SK-N-SH (cell line): ENCODE measurements around the gene ALDH3B1. TPM values are rescaled to one million over a fixed set of nuclear protein-coding genes. Genes with fewer than 3 reads are reported as not detected.
A peak's percentile ranks its signal among the peaks of the same experiment; 100 is the strongest.

Source experiments
- CTCF ChIA-PET: fragments of 300-600, 350-600 bp; formaldehyde crosslinking; extraction: SDS; loops from one replicate; lab custom pipeline; 2021; lab: Yijun Ruan, JAX
- POLR2A ChIA-PET: fragments of 350-600 bp; sonication (Branson Sonifier 250); formaldehyde crosslinking; extraction: SDS; loops from one replicate; lab custom pipeline; 2020; ENCODE audit warnings: antibody characterized with exemption, inconsistent platforms; lab: Yijun Ruan, JAX
- DNase-seq: peaks from one replicate; pipeline ENCODE4 v3.0.0; 2012
- H2AFZ ChIP-seq: fragments of 200-600 bp; sonication (generic); 2 replicates; pipeline ENCODE4 v1.8.1; 2016; ENCODE audit warnings: antibody characterized with exemption, mild to moderate bottlenecking, low read depth
- H3F3A ChIP-seq: fragments of 200-600 bp; sonication (generic); replicated peaks from 2 replicates; pipeline ENCODE3; 2016; ENCODE audit warnings: antibody characterized with exemption, mild to moderate bottlenecking; ENCODE audit not compliant: insufficient read depth
- H3K27ac ChIP-seq, 2 experiments: fragments of 200-500 bp in 1 of 2; fragments of 200-600 bp in 1 of 2; sonication (Bioruptor generic) in 1 of 2; sonication (generic), shearing (Covaris generic) in 1 of 2; 2 replicates each; pipeline versions ENCODE4 v1.5.1 to v1.6.1; 2014 to 2016; ENCODE audit warnings: low read depth in 2 of 2, inconsistent platforms in 1 of 2, low read length in 1 of 2, mild to moderate bottlenecking in 1 of 2, mixed read lengths in 1 of 2
- H3K27me3 ChIP-seq: fragments of 200-600 bp; sonication (generic), shearing (Covaris generic); 2 replicates; pipeline ENCODE4 v1.6.1; 2016; ENCODE audit warnings: mixed run types; ENCODE audit not compliant: insufficient read depth
- H3K36me3 ChIP-seq, 2 experiments: fragments of 200-500 bp in 1 of 2; fragments of 200-600 bp in 1 of 2; sonication (Bioruptor generic) in 1 of 2; sonication (generic) in 1 of 2; replicated peaks in 1 of 2; 2 replicates each; pipeline versions ENCODE3 to v1.5.1; 2014 to 2016; ENCODE audit warnings: low read length in 1 of 2, mild to moderate bottlenecking in 1 of 2; ENCODE audit not compliant: insufficient read depth in 2 of 2, control insufficient read depth in 1 of 2
- H3K4me1 ChIP-seq, 2 experiments: fragments of 200-500 bp in 1 of 2; fragments of 200-600 bp in 1 of 2; sonication (Bioruptor generic) in 1 of 2; sonication (generic), shearing (Covaris generic) in 1 of 2; 2 replicates each; pipeline versions ENCODE4 v1.5.1 to v1.6.1; 2014 to 2016; ENCODE audit warnings: low read depth in 1 of 2, low read length in 1 of 2, mixed run types in 1 of 2; ENCODE audit not compliant: insufficient read depth in 2 of 2, control insufficient read depth in 1 of 2
- H3K4me2 ChIP-seq: fragments of 200-600 bp; sonication (generic), shearing (Covaris generic); 2 replicates; pipeline ENCODE4 v1.6.1; 2017; ENCODE audit warnings: mixed run types
- H3K4me3 ChIP-seq, 2 experiments: fragments of 200-500 bp in 1 of 2; fragments of 200-600 bp in 1 of 2; sonication (Bioruptor generic) in 1 of 2; sonication (generic), shearing (Covaris generic) in 1 of 2; 2 replicates each; pipeline versions ENCODE4 v1.5.1 to v1.8.1; 2014 to 2016; ENCODE audit warnings: low read depth in 2 of 2, inconsistent platforms in 1 of 2, low read length in 1 of 2, mild to moderate bottlenecking in 1 of 2, mixed read lengths in 1 of 2, moderate library complexity in 1 of 2
- H3K79me2 ChIP-seq: fragments of 200-600 bp; sonication (generic); 2 replicates; pipeline ENCODE4 v1.8.1; 2017; ENCODE audit warnings: mild to moderate bottlenecking; ENCODE audit not compliant: insufficient read depth
- H3K9ac ChIP-seq: fragments of 200-600 bp; sonication (generic); 2 replicates; pipeline ENCODE4 v1.6.1; 2017; ENCODE audit warnings: mixed run types
- H3K9me2 ChIP-seq: fragments of 200-600 bp; sonication (generic); 2 replicates; pipeline ENCODE4 v1.6.1; 2017; ENCODE audit warnings: mixed run types
- H3K9me3 ChIP-seq: fragments of 200-600 bp; sonication (generic); 2 replicates; pipeline ENCODE4 v1.6.1; 2017; ENCODE audit warnings: mixed run types, mild to moderate bottlenecking, moderate library complexity
- H4K20me1 ChIP-seq: fragments of 200-600 bp; sonication (generic); 2 replicates; pipeline ENCODE4 v1.6.1; 2017; ENCODE audit warnings: mild to moderate bottlenecking, mixed run types; ENCODE audit not compliant: insufficient read depth
- CHD2 ChIP-seq: fragments of 150-350 bp; IDR thresholded peaks from 2 replicates; pipeline ENCODE4 v1.6.1; 2018; ENCODE audit warnings: low read length; ENCODE audit not compliant: partially characterized antibody
- ELF1 ChIP-seq: IDR thresholded peaks from 2 replicates; pipeline ENCODE4 v1.4.0; 2012
- EP300 ChIP-seq, 2 experiments: IDR thresholded peaks; 2 replicates each; pipeline versions ENCODE4 v1.4.0 to v1.6.1; 2012; ENCODE audit warnings: borderline replicate concordance in 1 of 2, low read depth in 1 of 2, low read length in 1 of 2
- FOSL2 ChIP-seq: IDR thresholded peaks from 2 replicates; pipeline ENCODE4 v1.4.0; 2012; ENCODE audit warnings: low read depth, mild to moderate bottlenecking, moderate library complexity, borderline replicate concordance
- FOXJ3 ChIP-seq: sonication (generic); formaldehyde crosslinking; IDR thresholded peaks from 2 replicates; pipeline ENCODE4 v1.5.1; 2020; ENCODE audit warnings: mild to moderate bottlenecking, missing genetic modification reagents
- FOXM1 ChIP-seq: IDR thresholded peaks from 2 replicates; pipeline ENCODE4 v1.4.0; 2012; ENCODE audit warnings: low read depth, mild to moderate bottlenecking
- NFIC ChIP-seq: IDR thresholded peaks from 2 replicates; pipeline ENCODE4 v1.4.0; 2012; ENCODE audit warnings: borderline replicate concordance
- NRF1 ChIP-seq: IDR thresholded peaks from 2 replicates; pipeline ENCODE4 v1.6.1; 2012; ENCODE audit warnings: low read depth, mild to moderate bottlenecking, low read length
- POLR2AphosphoS5 ChIP-seq: IDR thresholded peaks from 2 replicates; pipeline ENCODE4 v1.6.1; 2012; ENCODE audit warnings: low read depth, low read length
- RCOR1 ChIP-seq: fragments of 150-350 bp; IDR thresholded peaks from 2 replicates; pipeline ENCODE4 v1.6.1; 2017; ENCODE audit warnings: antibody characterized with exemption, low read length
- RXRA ChIP-seq: IDR thresholded peaks from 2 replicates; pipeline ENCODE4 v1.4.0; 2012; ENCODE audit warnings: low read depth, mild to moderate bottlenecking, borderline replicate concordance
- SIN3A ChIP-seq: IDR thresholded peaks from 2 replicates; pipeline ENCODE4 v1.6.1; 2012; ENCODE audit warnings: low read depth, mild to moderate bottlenecking, low read length, moderate library complexity, borderline replicate concordance
- SMC3 ChIP-seq: IDR thresholded peaks from 2 replicates; pipeline ENCODE4 v1.6.1; 2012; ENCODE audit warnings: low read depth, low read length, improper control_type of control experiment
- WGBS: methylation state at CpG from one replicate; pipeline ENCODE4 v1.1.6; 2017; ENCODE audit warnings: low lambda C conversion rate; 5-methylcytosine and 5-hydroxymethylcytosine counted together
- polyA plus RNA-seq, 3 experiments: library from polyadenylated mRNA; depleted of rRNA; stranded (reverse); fragments of >200 nt; gene quantifications; 2 replicates each; pipeline ENCODE4 v1.2.3, GENCODE V29; 2012
- TF ChIP-seq, protein P1 (sequence below): IDR thresholded peaks from 2 replicates; pipeline ENCODE4 v1.4.0; 2012; ENCODE audit warnings: low read depth, borderline replicate concordance
- TF ChIP-seq, protein P2 (sequence below): fragments of 200-600 bp; sonication (generic); IDR thresholded peaks from 2 replicates; pipeline ENCODE4 v1.6.1; 2017; ENCODE audit warnings: antibody characterized with exemption, mild to moderate bottlenecking, moderate library complexity
- TF ChIP-seq, protein P3 (sequence below): IDR thresholded peaks from 2 replicates; pipeline ENCODE4 v1.6.1; 2012; ENCODE audit warnings: mild to moderate bottlenecking, low read depth, low read length, moderate library complexity

ALDH3B1 gene
- polyA plus RNA-seq, 1 of the 3 experiments (the other 2 are of a cell fraction): 14.9 TPM

DNA sequence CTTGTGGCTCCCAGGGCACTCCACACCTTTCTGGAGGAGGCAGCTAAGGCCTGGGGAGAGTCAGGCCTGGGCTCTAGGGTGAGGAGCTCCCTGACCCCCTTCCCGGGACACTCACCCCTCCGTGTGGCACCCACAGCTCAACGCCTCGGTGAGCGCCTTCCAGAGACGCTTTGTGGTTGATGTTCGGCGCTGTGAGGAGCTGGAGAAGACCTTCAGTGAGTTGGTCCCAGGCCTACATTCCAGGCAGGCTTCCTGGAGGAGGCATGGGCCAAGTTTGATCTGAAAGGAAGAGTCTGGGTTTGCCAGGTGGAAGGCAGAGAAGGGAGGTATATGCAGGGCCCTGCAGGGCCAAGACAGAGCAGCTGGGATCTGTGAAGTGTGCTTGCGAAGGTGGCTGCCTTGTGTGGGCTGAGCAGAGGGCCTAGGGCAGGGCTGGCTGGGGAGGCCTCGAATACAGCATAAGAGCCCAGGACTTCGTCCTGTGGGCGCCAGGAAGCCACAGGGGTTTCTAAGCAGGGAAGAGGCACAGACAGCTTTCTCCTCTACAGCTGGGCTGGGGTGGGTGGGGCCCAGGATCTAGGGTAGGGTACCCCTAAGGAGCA, 31.6 kb downstream of the ALDH3B1 start (continued):
- TF ChIP-seq, protein P1, sequence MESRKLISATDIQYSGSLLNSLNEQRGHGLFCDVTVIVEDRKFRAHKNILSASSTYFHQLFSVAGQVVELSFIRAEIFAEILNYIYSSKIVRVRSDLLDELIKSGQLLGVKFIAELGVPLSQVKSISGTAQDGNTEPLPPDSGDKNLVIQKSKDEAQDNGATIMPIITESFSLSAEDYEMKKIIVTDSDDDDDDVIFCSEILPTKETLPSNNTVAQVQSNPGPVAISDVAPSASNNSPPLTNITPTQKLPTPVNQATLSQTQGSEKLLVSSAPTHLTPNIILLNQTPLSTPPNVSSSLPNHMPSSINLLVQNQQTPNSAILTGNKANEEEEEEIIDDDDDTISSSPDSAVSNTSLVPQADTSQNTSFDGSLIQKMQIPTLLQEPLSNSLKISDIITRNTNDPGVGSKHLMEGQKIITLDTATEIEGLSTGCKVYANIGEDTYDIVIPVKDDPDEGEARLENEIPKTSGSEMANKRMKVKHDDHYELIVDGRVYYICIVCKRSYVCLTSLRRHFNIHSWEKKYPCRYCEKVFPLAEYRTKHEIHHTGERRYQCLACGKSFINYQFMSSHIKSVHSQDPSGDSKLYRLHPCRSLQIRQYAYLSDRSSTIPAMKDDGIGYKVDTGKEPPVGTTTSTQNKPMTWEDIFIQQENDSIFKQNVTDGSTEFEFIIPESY: no peak
- TF ChIP-seq FOXM1: no peak
- TF ChIP-seq CHD2: no peak
- no peak for TF ChIP-seq FOXJ3 (CRISPR knock-in tag)
- TF ChIP-seq EP300 (IDR thresholded peaks at IDR 0.05; ENCODE audit: borderline replicate concordance in 1 of 2, low read depth in 1 of 2, low read length in 1 of 2): no peak
- TF ChIP-seq ELF1: no peak
- TF ChIP-seq, protein P2, sequence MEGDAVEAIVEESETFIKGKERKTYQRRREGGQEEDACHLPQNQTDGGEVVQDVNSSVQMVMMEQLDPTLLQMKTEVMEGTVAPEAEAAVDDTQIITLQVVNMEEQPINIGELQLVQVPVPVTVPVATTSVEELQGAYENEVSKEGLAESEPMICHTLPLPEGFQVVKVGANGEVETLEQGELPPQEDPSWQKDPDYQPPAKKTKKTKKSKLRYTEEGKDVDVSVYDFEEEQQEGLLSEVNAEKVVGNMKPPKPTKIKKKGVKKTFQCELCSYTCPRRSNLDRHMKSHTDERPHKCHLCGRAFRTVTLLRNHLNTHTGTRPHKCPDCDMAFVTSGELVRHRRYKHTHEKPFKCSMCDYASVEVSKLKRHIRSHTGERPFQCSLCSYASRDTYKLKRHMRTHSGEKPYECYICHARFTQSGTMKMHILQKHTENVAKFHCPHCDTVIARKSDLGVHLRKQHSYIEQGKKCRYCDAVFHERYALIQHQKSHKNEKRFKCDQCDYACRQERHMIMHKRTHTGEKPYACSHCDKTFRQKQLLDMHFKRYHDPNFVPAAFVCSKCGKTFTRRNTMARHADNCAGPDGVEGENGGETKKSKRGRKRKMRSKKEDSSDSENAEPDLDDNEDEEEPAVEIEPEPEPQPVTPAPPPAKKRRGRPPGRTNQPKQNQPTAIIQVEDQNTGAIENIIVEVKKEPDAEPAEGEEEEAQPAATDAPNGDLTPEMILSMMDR: no peak
- no peak for TF ChIP-seq SMC3
- no peak for TF ChIP-seq FOSL2
- TF ChIP-seq RXRA: no peak

DNA sequence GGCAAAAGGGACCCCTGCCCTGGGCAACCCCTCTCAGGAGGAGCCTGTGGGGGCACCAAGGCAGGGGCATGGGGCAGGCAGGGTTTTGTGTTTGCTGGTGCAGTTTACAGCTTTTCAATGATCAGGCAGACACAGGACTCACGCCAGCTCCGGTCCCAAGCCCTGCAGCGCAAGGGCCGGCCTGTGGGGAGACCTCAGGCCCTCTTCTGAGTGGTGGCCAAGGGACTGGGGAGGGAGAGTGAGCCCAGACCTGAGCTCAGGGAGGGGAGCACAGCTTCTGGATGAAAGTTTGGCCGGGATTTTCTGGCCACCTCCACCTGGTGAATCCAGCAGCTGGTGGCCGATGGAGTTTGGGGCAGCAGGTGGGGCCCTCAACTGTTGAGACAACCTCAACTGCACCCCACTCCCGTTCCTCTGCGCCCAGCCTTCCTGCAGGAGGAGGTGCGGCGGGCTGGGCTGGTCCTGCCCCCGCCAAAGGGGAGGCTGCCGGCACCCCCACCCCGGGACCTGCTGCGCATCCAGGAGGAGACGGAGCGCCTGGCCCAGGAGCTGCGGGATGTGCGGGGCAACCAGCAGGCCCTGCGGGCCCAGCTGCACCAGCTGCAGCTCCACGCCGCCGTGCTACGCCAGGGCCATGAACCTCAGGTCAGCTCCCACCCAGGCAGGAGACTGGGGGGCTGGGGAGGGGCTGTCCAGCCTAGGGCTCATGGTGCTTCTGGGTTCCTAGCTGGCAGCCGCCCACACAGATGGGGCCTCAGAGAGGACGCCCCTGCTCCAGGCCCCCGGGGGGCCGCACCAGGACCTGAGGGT, 32.3 kb downstream of the ALDH3B1 start:
- 100% methylated on average over 4 of the region's 27 CpGs for WGBS
- no peak overlapping the region for H3K9ac ChIP-seq
- H3K4me3 ChIP-seq: no peak overlapping the region
- POLR2A ChIA-PET: no interaction called here
- peaks cover 12 to 20% of the 10 kb centered on the region in 2 experiments; a peak in 2 of 4 replicates for H3K4me1 ChIP-seq
- H3K27ac ChIP-seq: no peak overlapping the region
- H3K79me2 ChIP-seq: no peaks in the 10 kb centered on the region
- no peaks in the 10 kb centered on the region for H3K27me3 ChIP-seq
- no peaks in the 10 kb centered on the region for H3K9me3 ChIP-seq
- CTCF ChIA-PET: interaction anchor here (1.3 to 1.7 kb wide), 4 partner anchors 9 to 164 kb away, joined by 3 to 5 read pairs (median 4); no protein-coding TSS in a partner anchor
- H3K9me2 ChIP-seq: no peaks in the 10 kb centered on the region
- H3F3A ChIP-seq: no peaks in the 10 kb centered on the region
- no peaks in the 10 kb centered on the region for H3K36me3 ChIP-seq
- no peak overlapping the region for H2AFZ ChIP-seq
- no peaks in the 10 kb centered on the region for H4K20me1 ChIP-seq
- H3K4me2 ChIP-seq: no peak overlapping the region
- peak; percentile 46 for DNase-seq
- TF ChIP-seq NFIC (no peak), SIN3A (no peak), POLR2AphosphoS5 (no peak), NRF1 (no peak), CHD2 (no peak), ELF1 (no peak), RCOR1 (no peak)
- TF ChIP-seq, protein P2: no peak
- TF ChIP-seq, protein P3, sequence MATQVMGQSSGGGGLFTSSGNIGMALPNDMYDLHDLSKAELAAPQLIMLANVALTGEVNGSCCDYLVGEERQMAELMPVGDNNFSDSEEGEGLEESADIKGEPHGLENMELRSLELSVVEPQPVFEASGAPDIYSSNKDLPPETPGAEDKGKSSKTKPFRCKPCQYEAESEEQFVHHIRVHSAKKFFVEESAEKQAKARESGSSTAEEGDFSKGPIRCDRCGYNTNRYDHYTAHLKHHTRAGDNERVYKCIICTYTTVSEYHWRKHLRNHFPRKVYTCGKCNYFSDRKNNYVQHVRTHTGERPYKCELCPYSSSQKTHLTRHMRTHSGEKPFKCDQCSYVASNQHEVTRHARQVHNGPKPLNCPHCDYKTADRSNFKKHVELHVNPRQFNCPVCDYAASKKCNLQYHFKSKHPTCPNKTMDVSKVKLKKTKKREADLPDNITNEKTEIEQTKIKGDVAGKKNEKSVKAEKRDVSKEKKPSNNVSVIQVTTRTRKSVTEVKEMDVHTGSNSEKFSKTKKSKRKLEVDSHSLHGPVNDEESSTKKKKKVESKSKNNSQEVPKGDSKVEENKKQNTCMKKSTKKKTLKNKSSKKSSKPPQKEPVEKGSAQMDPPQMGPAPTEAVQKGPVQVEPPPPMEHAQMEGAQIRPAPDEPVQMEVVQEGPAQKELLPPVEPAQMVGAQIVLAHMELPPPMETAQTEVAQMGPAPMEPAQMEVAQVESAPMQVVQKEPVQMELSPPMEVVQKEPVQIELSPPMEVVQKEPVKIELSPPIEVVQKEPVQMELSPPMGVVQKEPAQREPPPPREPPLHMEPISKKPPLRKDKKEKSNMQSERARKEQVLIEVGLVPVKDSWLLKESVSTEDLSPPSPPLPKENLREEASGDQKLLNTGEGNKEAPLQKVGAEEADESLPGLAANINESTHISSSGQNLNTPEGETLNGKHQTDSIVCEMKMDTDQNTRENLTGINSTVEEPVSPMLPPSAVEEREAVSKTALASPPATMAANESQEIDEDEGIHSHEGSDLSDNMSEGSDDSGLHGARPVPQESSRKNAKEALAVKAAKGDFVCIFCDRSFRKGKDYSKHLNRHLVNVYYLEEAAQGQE: no peak
- TF ChIP-seq, protein P1: no peak
